Myometrial cell (primary cell): ENCODE data around the gene KCNH1. TPM values are rescaled to one million over a fixed set of nuclear protein-coding genes. Genes with fewer than 3 reads are reported as not detected.

Experiments
- total RNA-seq: library from RNA; depleted of rRNA; stranded (reverse); fragments of >200 nt; gene quantifications from 2 replicates; pipeline ENCODE4 v1.2.3, GENCODE V29; 2015

The KCNH1 gene, protein sequence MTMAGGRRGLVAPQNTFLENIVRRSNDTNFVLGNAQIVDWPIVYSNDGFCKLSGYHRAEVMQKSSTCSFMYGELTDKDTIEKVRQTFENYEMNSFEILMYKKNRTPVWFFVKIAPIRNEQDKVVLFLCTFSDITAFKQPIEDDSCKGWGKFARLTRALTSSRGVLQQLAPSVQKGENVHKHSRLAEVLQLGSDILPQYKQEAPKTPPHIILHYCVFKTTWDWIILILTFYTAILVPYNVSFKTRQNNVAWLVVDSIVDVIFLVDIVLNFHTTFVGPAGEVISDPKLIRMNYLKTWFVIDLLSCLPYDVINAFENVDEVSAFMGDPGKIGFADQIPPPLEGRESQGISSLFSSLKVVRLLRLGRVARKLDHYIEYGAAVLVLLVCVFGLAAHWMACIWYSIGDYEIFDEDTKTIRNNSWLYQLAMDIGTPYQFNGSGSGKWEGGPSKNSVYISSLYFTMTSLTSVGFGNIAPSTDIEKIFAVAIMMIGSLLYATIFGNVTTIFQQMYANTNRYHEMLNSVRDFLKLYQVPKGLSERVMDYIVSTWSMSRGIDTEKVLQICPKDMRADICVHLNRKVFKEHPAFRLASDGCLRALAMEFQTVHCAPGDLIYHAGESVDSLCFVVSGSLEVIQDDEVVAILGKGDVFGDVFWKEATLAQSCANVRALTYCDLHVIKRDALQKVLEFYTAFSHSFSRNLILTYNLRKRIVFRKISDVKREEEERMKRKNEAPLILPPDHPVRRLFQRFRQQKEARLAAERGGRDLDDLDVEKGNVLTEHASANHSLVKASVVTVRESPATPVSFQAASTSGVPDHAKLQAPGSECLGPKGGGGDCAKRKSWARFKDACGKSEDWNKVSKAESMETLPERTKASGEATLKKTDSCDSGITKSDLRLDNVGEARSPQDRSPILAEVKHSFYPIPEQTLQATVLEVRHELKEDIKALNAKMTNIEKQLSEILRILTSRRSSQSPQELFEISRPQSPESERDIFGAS
- not detected in 2 replicates for total RNA-seq

DNA sequence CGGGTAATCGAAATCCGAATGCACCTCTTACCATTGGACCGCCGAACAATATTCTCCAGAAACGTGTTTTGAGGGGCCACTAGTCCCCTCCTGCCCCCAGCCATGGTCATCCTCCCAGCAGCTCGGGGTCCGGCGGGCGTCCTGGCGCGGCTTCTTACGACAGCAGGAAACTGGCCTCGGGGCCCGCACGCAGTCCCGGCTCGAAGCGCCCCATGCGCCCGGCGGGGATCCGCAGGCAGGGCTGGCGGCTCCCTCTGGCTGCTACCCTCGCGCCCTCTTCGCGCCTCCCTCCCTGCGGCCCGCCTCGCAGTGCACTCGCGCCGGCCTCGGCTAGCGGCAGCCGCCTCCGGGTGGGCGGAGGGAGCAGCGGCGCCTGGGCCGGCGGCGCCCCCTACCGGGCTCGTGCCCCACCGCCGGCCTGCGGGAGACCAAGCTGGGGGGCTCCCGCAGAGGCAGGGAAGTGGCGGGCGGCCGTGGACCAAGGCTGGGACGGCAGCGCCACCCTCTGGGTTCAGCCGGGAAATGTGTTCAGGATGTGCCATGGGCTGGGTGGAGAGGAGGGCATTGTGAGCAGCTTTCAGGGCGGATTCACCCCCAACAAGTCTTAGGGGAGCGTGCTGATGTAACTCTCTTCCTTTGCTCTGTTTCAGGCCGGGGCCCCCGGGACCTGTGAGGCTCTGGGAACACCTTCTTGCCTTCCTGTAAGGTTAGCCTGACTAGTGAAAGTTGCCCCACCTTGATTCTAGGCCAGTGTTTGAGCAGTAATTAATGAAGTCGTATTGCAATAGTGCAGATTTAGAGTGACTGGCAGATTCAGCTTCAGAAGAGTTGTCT lies at the start of gene KCNH1:
Gene KCNH1, minus strand, starts transcription at position 313 of the 834 bp plus-strand sequence. Its CDS starts 203 bp downstream, at position 110.

Other genes starting within 250 kb of the KCNH1 start
- gene RCOR3, start 125.2 kb upstream of the KCNH1 start, total RNA-seq = 8.5 and 8.6 TPM in 2 replicates
- gene TRAF5, start 192.7 kb upstream of the KCNH1 start, total RNA-seq = 2.6 and 3.5 TPM in 2 replicates